Glutamatergic neuron (in vitro differentiated cells): Measurements from ENCODE around the gene GFER. TPM values are rescaled to one million over a fixed set of nuclear protein-coding genes. Genes with fewer than 3 reads are reported as not detected.
"Not testable (repeated sequence)": the region's sequence is repeated elsewhere in the genome, so short reads cannot be mapped to it uniquely, and the experiment has no call there.

ENCODE experiments used
- DNase-seq: peaks from one replicate; pipeline ENCODE4 v3.0.0; 2022
- H3K27ac Mint-ChIP-seq: one replicate; pipeline ENCODE4 v1.8.0; 2020; ENCODE audit warnings: mild to moderate bottlenecking, mixed read lengths, inconsistent platforms; ENCODE audit not compliant: unreplicated experiment
- H3K27me3 Mint-ChIP-seq: one replicate; pipeline ENCODE4 v1.8.0; 2020; ENCODE audit warnings: mild to moderate bottlenecking, moderate library complexity, mixed read lengths, inconsistent platforms; ENCODE audit not compliant: unreplicated experiment
- H3K36me3 Mint-ChIP-seq: one replicate; pipeline ENCODE4 v1.8.0; 2020; ENCODE audit warnings: mild to moderate bottlenecking, mixed read lengths, inconsistent platforms; ENCODE audit not compliant: unreplicated experiment
- H3K4me1 Mint-ChIP-seq: one replicate; pipeline ENCODE4 v1.8.0; 2020; ENCODE audit warnings: mild to moderate bottlenecking, low read depth, mixed read lengths, inconsistent platforms; ENCODE audit not compliant: unreplicated experiment
- H3K4me3 Mint-ChIP-seq: one replicate; pipeline ENCODE4 v1.8.0; 2020; ENCODE audit warnings: mild to moderate bottlenecking, mixed read lengths, inconsistent platforms; ENCODE audit not compliant: unreplicated experiment
- H3K9me3 Mint-ChIP-seq: one replicate; pipeline ENCODE4 v1.8.0; 2020; ENCODE audit warnings: mild to moderate bottlenecking, moderate library complexity, mixed read lengths, inconsistent platforms; ENCODE audit not compliant: unreplicated experiment
- total RNA-seq: library from RNA; stranded (reverse); fragmentation: NEBNext Ultra II Directional; extraction: Animal tissue kit (Norgen Biotek cat#: 25700); gene quantifications from one replicate; pipeline ENCODE4 v1.2.1, GENCODE V29; 2021; ENCODE audit not compliant: unreplicated experiment
- TF ChIP-seq, protein P1 (sequence below): fragments of 200-600 bp; sonication (generic); IDR thresholded peaks from one replicate; pipeline ENCODE4 v1.5.0; 2021; ENCODE audit not compliant: partially characterized antibody, unreplicated experiment

Gene GFER
- total RNA-seq, 1 donor from 2014 or later = 26.0 TPM

GRCh38 chr16:1949507-1949906 is 34.5 kb upstream of the GFER start:
- Mint-ChIP-seq H3K9me3 (peaks cover 3% of the 10 kb centered on the region), H3K27me3 (peaks cover 5% of the 10 kb centered on the region), H3K4me3 (no peak overlapping the region)

DNA sequence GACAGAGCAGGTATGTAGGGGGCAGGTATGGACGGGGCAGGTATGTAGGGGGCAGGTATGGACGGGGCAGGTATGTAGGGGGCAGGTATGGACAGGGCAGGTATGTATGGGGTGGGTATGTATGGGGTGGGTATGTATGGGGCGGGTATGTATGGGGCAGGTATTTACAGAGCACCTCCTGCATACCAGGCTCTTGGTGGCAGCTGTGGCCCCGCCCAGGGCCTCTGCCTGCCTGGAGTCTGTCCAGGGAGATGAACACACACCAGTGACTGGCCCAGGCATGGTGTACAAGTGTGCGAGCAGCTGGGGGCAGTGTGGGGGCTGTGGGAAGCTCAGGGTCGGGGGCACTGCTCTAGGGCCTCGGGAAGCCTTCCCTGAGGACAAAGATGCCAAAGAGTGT is 33.9 kb upstream of the GFER start:
- TF ChIP-seq, protein P1, sequence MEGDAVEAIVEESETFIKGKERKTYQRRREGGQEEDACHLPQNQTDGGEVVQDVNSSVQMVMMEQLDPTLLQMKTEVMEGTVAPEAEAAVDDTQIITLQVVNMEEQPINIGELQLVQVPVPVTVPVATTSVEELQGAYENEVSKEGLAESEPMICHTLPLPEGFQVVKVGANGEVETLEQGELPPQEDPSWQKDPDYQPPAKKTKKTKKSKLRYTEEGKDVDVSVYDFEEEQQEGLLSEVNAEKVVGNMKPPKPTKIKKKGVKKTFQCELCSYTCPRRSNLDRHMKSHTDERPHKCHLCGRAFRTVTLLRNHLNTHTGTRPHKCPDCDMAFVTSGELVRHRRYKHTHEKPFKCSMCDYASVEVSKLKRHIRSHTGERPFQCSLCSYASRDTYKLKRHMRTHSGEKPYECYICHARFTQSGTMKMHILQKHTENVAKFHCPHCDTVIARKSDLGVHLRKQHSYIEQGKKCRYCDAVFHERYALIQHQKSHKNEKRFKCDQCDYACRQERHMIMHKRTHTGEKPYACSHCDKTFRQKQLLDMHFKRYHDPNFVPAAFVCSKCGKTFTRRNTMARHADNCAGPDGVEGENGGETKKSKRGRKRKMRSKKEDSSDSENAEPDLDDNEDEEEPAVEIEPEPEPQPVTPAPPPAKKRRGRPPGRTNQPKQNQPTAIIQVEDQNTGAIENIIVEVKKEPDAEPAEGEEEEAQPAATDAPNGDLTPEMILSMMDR = no peak
- Mint-ChIP-seq H3K36me3 (no peaks in the 10 kb centered on the region), H3K27me3 (peaks cover 5% of the 10 kb centered on the region), H3K27ac (no peak overlapping the region), H3K4me1 (peaks cover 2% of the 10 kb centered on the region), H3K4me3 (no peak overlapping the region), H3K9me3 (peaks cover 3% of the 10 kb centered on the region)
- DNase-seq = no peak

More at GRCh38 chr16:1949507-1949906, 34.5 kb upstream of the GFER start:
- no peak overlapping the region for H3K27ac Mint-ChIP-seq
- TF ChIP-seq, protein P1 = no peak
- no peaks in the 10 kb centered on the region for H3K36me3 Mint-ChIP-seq
- no peak for DNase-seq
- H3K4me1 Mint-ChIP-seq = peaks cover 2% of the 10 kb centered on the region

DNA sequence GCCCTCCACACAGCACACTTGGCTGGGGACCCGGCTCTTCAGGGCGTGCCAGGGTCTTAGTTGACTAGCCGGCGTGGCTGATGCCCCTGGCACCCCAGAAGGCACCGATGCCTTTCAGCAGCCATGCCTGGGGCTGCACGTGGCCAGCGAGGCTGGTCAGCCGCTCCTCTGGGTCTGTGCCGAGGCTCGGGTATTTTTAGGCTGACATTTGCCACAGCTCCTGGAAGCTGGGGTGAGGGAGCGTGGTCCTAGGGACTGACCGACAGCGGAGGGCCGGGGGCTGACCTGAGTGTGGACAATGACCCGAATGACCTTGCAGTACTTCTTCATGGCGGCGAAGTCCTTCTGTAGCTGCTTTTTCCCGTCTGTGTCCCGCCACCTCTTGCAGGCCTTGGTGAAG is 33.4 kb upstream of the GFER start:
- TF ChIP-seq, protein P1 = no peak
- H3K27ac Mint-ChIP-seq = no peak overlapping the region
- DNase-seq = no peak
- no peaks in the 10 kb centered on the region for H3K36me3 Mint-ChIP-seq
- peaks cover 3% of the 10 kb centered on the region for H3K9me3 Mint-ChIP-seq
- H3K27me3 Mint-ChIP-seq = peaks cover 5% of the 10 kb centered on the region
- H3K4me1 Mint-ChIP-seq = peaks cover 2% of the 10 kb centered on the region
- H3K4me3 Mint-ChIP-seq = no peak overlapping the region

GRCh38 chr16:1953734-1954133 is 30.3 kb upstream of the GFER start:
- H3K36me3 Mint-ChIP-seq = no peaks in the 10 kb centered on the region
- TF ChIP-seq, protein P1 = no peak
- H3K27me3 Mint-ChIP-seq = peaks cover 2% of the 10 kb centered on the region
- peaks cover 2% of the 10 kb centered on the region for H3K4me1 Mint-ChIP-seq
- no peak overlapping the region for H3K4me3 Mint-ChIP-seq
- no peak for DNase-seq
- H3K9me3 Mint-ChIP-seq = peaks cover 3% of the 10 kb centered on the region
- no peak overlapping the region for H3K27ac Mint-ChIP-seq

DNA sequence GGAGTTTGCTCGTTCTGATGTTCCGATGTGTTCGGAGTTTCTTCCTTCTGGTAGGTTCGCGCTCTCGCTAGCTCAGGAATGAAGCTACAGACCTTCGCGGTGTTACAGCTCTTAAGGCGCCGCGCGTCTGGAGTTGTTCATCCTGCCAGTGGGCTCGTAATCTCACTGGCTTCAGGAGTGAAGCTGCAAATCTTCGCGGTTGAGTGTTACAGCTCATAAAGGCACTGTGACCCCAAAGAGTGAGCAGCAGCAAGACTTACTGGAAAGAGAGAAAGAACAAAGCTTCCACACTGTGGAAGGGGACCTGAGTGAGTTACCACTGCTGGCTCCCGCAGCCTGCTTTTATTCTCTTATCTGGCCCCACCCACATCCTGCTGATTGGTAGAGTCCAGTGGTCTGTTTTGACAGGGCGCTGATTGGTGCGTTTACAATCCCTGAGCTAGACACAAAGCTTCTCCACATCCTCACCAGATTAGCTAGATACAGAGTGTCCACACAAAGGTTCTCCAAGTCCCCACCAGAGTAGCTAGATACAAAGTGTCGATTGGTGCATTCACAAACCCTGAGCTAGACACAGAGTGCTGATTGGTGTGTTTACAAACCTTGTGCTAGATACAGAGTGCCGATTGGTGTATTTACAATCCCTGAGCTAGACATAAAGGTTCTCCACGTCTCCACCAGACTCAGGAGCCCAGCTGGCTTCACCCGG is 26.4 kb upstream of the GFER start:
- Mint-ChIP-seq H3K4me1 (peaks cover 11% of the 10 kb centered on the region), H3K9me3 (peaks cover 12% of the 10 kb centered on the region)
- not testable (repeated sequence) for H3K27me3 Mint-ChIP-seq, DNase-seq, H3K27ac Mint-ChIP-seq, H3K36me3 Mint-ChIP-seq, H3K4me3 Mint-ChIP-seq

GRCh38 chr16:1958143-1958491 is 25.9 kb upstream of the GFER start:
- peaks cover 13% of the 10 kb centered on the region for H3K4me1 Mint-ChIP-seq
- not testable (repeated sequence) for H3K36me3 Mint-ChIP-seq, H3K4me3 Mint-ChIP-seq, H3K27me3 Mint-ChIP-seq, DNase-seq, H3K27ac Mint-ChIP-seq
- H3K9me3 Mint-ChIP-seq = peaks cover 12% of the 10 kb centered on the region
